Measurements from ENCODE around the gene SYNGAP1. TPM values are rescaled to one million over a fixed set of nuclear protein-coding genes. Genes with fewer than 3 reads are reported as not detected.

SYNGAP1 gene
- total and polyA plus RNA-seq, 2 of the 4 experiments (the other 2 are of a cell fraction): 1.4 to 17.0 TPM

GRCh38 chr6:33455051-33455450 lies 35.2 kb downstream of the SYNGAP1 start:
- peak overlapping the region; percentile 96 for H2AFZ ChIP-seq (replicated peaks; ENCODE audit: low read length, poor library complexity)
- WGBS, 2 experiments (ENCODE audit: extremely low coverage in 2 of 2, insufficient read length in 1 of 2): 43% methylated on average over 6 of the region's 16 CpGs; no CpG with 5 or more reads in 1 of the 2 experiments
- peaks cover 4% of the 10 kb centered on the region for H3K4me1 ChIP-seq (ENCODE audit: control insufficient read depth, insufficient read depth, low read length)
- H3K56ac ChIP-seq (ENCODE audit: extremely low read depth, insufficient read depth, low read length): no peak overlapping the region
- no peak overlapping the region; the same call in 1 of the 2 replicates for H3K14ac ChIP-seq (replicated peaks; ENCODE audit: low read depth, low read length)
- ChIA-PET CTCF (no interaction called here), POLR2A (ENCODE audit: unreplicated experiment) (no interaction called here)
- H3K4ac ChIP-seq (ENCODE audit: low read depth, low read length): peak overlapping the region; percentile 71; the same call in 1 of the 2 replicates
- no peak overlapping the region for H2BK20ac ChIP-seq (ENCODE audit: low read depth, low read length)
- H3K4me3 ChIP-seq (ENCODE audit: insufficient read depth, low read depth, low read length): peak overlapping the region; percentile 73
- no peaks in the 10 kb centered on the region for H4K20me1 ChIP-seq (ENCODE audit: insufficient read depth, low read length)
- H2BK5ac ChIP-seq (ENCODE audit: low read depth, low read length, poor library complexity, severe bottlenecking): no peak overlapping the region
- in situ Hi-C loops (cut with MboI; ENCODE audit: low sequenced_read_pairs): loop anchor here (10.0 kb wide), 1 partner anchor 250 kb away; no protein-coding TSS in a partner anchor
- H2BK120ac ChIP-seq (ENCODE audit: low read depth, low read length): no peak overlapping the region
- no peak overlapping the region for H4K91ac ChIP-seq (ENCODE audit: insufficient read depth, low read depth, low read length)
- H3K9me3 ChIP-seq (ENCODE audit: control insufficient read depth, insufficient read depth, low read length): no peaks in the 10 kb centered on the region
- no TSS peak for BruUV-seq (replicated peaks)
- peak overlapping the region; percentile 78; the same call in 1 of the 2 replicates for H3K23ac ChIP-seq (ENCODE audit: low read depth, low read length)
- H3K27ac ChIP-seq (ENCODE audit: insufficient read depth, low read length): no peak overlapping the region; the same call in 1 of the 2 replicates
- dilution Hi-C loops (cut with HindIII; ENCODE audit: low sequenced_read_pairs, unreplicated experiment): no loop called here
- intact Hi-C loops (cut with micrococcal nuclease): loop anchor here (10.0 kb wide), 1 partner anchor 220 kb away; no protein-coding TSS in a partner anchor
- peaks cover 26 to 40% of the 10 kb centered on the region in 2 experiments; a peak in 3 of 4 replicates for H3K79me1 ChIP-seq (ENCODE audit: low read depth in 1 of 2, low read length in 2 of 2)
- no peak for TF ChIP-seq POLR2A (IDR thresholded peaks at IDR 0.05; ENCODE audit: low read depth, low read length)
- TF ChIP-seq MAFK (IDR thresholded peaks at IDR 0.05; ENCODE audit: low read depth, low read length): no peak
- TF ChIP-seq ELK1 (IDR thresholded peaks at IDR 0.05; ENCODE audit: borderline replicate concordance, low read depth, low read length): no peak
- TF ChIP-seq RAD21 (IDR thresholded peaks at IDR 0.05; ENCODE audit: low read length): no peak
- TF ChIP-seq USF2 (IDR thresholded peaks at IDR 0.05; ENCODE audit: low read depth, low read length): no peak
- TF ChIP-seq MAZ (IDR thresholded peaks at IDR 0.05; ENCODE audit: borderline replicate concordance, low read depth, low read length): no peak
- TF ChIP-seq RCOR1 (IDR thresholded peaks at IDR 0.05; ENCODE audit: insufficient replicate concordance, low read length): no peak
- TF ChIP-seq BHLHE40 (IDR thresholded peaks at IDR 0.05; ENCODE audit: low read depth, low read length): no peak
- TF ChIP-seq SMC3 (IDR thresholded peaks at IDR 0.05; ENCODE audit: low read depth, low read length): no peak
- TF ChIP-seq RFX5 (IDR thresholded peaks at IDR 0.05; ENCODE audit: low read depth, low read length): no peak
- no peak for TF ChIP-seq NFE2L2 (IDR thresholded peaks at IDR 0.05; ENCODE audit: low read depth, low read length)
- no peak for TF ChIP-seq CHD1 (IDR thresholded peaks at IDR 0.05; ENCODE audit: low read depth, low read length)
- H2BK15ac ChIP-seq (ENCODE audit: low read depth, low read length): no peak overlapping the region
- H3K27me3 ChIP-seq (ENCODE audit: control insufficient read depth, insufficient read depth, low read length): no peaks in the 10 kb centered on the region
- H4K5ac ChIP-seq (ENCODE audit: low read depth, low read length): no peak overlapping the region
- H3K9ac ChIP-seq (ENCODE audit: low read depth, low read length): peak overlapping the region; percentile 75
- no peak overlapping the region for H2AK5ac ChIP-seq (ENCODE audit: low read depth, low read length)
- DNase-seq: no peak
- no peak overlapping the region for H3K18ac ChIP-seq (ENCODE audit: low read depth, low read length)
- H3K36me3 ChIP-seq (ENCODE audit: control insufficient read depth, insufficient read depth, low read length): peaks cover 10% of the 10 kb centered on the region; the same call in 1 of the 2 replicates
- peak overlapping the region; percentile 97 for H2AK9ac ChIP-seq (replicated peaks; ENCODE audit: low read depth, low read length, poor library complexity)
- no peak for ATAC-seq (ENCODE audit: low read depth)
- peak overlapping the region in 1 of 2 experiments; percentile 24; a peak in 2 of 4 replicates for H4K8ac ChIP-seq (ENCODE audit: low read depth in 2 of 2, low read length in 2 of 2)
- peaks cover 3% of the 10 kb centered on the region; the same call in 1 of the 2 replicates for H3K9me1 ChIP-seq (ENCODE audit: insufficient read depth, low read length)
- peak overlapping the region; percentile 94 for H3K4me2 ChIP-seq (ENCODE audit: low read depth, low read length)
